Thyroid gland (tissue), 4 donors: ENCODE results near the gene KIT. TPM values are rescaled to one million over a fixed set of nuclear protein-coding genes. Genes with fewer than 3 reads are reported as not detected.
A peak's percentile ranks its signal among the peaks of the same experiment; 100 is the strongest.

Experiments
- DNase-seq, 2 donors: peaks; one replicate each; pipeline ENCODE4 v3.0.0-alpha.2; 2019
- H3K27ac ChIP-seq, 3 donors: fragments of 200-600 bp; sonication (generic); 1 replicate in 2 of 3; 2 replicates in 1 of 3; pipeline ENCODE4 v1.5.1; 2016 to 2019; ENCODE audit warnings: mild to moderate bottlenecking in 1 of 3, moderate library complexity in 1 of 3
- H3K27me3 ChIP-seq: fragments of 200-600 bp; sonication (generic); one replicate; pipeline ENCODE4 v1.5.1; 2019
- H3K36me3 ChIP-seq, 2 donors: fragments of 200-600 bp; sonication (generic); one replicate each; pipeline ENCODE4 v1.5.1; 2016 to 2019
- H3K4me1 ChIP-seq, 2 donors: fragments of 200-600 bp; sonication (generic); one replicate each; pipeline ENCODE4 v1.5.1; 2017 to 2019
- H3K4me3 ChIP-seq, 3 donors: fragments of 200-600 bp; sonication (generic); replicated peaks in 1 of 3; 1 replicate in 2 of 3; 2 replicates in 1 of 3; pipeline ENCODE4 v1.5.1; 2016; ENCODE audit warnings: mild to moderate bottlenecking in 1 of 3
- H3K9me3 ChIP-seq: fragments of 200-600 bp; sonication (generic); one replicate; pipeline ENCODE4 v1.5.1; 2017
- POLR2A ChIP-seq, 2 donors: fragments of 450-650 bp; IDR thresholded peaks; one replicate each; pipeline ENCODE4 v1.6.1; 2017; ENCODE audit warnings: antibody characterized with exemption in 2 of 2, mild to moderate bottlenecking in 2 of 2, moderate library complexity in 1 of 2
- WGBS, 2 donors: methylation state at CpG; one replicate each; pipeline ENCODE4 v1.1.5; 2017; 5-methylcytosine and 5-hydroxymethylcytosine counted together
- intact Hi-C: fragments of 100-400 bp; cut with DNase I; formaldehyde crosslinking; loops from one replicate; pipeline ENCODE4 v1.15.1; 2023
- total RNA-seq, 4 donors: library from RNA; depleted of rRNA; stranded (reverse); fragments of >200 nt; gene quantifications; one replicate each; pipeline ENCODE4 v1.2.3, GENCODE V29; 2016
- TF ChIP-seq, protein P1 (sequence below), 6 experiments: fragments of 200-600 bp in 3 of 6; fragments of 450-650 bp in 3 of 6; sonication (generic) in 3 of 6; IDR thresholded peaks; one replicate each; pipeline ENCODE4 v1.5.1; 2016 to 2019; ENCODE audit warnings: antibody characterized with exemption in 6 of 6, mild to moderate bottlenecking in 2 of 6, inconsistent platforms in 1 of 6, moderate library complexity in 1 of 6

KIT gene
- total RNA-seq, 4 donors from 2014 or later = 44.1 to 67.4 (median 60.9) TPM

DNA sequence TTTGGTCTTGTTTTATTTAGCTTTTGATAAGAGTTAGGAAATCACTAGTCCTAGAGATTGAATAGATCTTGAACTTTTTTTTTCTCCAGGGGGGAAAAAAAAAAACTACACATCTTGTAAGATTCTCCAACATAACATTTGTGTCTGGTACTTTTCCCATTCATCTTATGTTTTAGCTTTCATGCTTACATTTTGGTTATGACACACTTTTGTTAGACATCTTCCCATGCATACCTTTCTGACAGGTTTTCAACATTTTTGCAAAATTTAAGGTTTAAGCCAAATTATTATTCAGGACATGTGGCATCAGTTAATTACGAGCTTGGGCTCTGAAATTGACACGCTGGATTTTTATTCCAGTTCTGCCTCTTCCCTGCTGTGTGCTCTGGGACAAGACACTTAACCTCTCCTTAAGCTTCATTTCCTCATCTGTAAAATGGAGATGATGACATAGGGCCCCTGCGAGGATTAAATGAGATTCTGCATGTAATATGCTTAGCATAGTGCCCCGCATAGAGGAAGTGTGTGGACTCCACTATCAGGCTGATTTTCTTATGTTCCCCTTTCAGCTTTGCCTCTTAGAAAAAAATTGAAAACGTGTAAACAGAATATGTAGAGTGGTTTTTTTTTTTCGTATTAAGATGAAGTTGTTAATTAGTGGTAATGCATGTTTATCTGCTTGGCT, 5.3 kb downstream of the KIT start:
- no peaks in the 10 kb centered on the region for H3K27me3 ChIP-seq
- DNase-seq = no peak
- peaks cover 4 to 51% of the 10 kb centered on the region in 2 donors for H3K4me1 ChIP-seq
- H3K9me3 ChIP-seq = no peaks in the 10 kb centered on the region
- no peaks in the 10 kb centered on the region for H3K36me3 ChIP-seq
- no peak overlapping the region for H3K27ac ChIP-seq
- intact Hi-C loops = no loop called here
- TF ChIP-seq, protein P1, sequence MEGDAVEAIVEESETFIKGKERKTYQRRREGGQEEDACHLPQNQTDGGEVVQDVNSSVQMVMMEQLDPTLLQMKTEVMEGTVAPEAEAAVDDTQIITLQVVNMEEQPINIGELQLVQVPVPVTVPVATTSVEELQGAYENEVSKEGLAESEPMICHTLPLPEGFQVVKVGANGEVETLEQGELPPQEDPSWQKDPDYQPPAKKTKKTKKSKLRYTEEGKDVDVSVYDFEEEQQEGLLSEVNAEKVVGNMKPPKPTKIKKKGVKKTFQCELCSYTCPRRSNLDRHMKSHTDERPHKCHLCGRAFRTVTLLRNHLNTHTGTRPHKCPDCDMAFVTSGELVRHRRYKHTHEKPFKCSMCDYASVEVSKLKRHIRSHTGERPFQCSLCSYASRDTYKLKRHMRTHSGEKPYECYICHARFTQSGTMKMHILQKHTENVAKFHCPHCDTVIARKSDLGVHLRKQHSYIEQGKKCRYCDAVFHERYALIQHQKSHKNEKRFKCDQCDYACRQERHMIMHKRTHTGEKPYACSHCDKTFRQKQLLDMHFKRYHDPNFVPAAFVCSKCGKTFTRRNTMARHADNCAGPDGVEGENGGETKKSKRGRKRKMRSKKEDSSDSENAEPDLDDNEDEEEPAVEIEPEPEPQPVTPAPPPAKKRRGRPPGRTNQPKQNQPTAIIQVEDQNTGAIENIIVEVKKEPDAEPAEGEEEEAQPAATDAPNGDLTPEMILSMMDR (IDR thresholded peaks at IDR 0.05) = no peak
- TF ChIP-seq POLR2A (IDR thresholded peaks at IDR 0.05) = no peak
- H3K4me3 ChIP-seq = no peak overlapping the region
- 82% methylated on average over 6 of the region's 6 CpGs for WGBS, 2 donors

- WGBS, 2 donors = 96 to 97% methylated on average over 6 of the region's 6 CpGs
Measured at GRCh38 chr4:54664400-54664799, 6.6 kb downstream of the KIT start.

DNA sequence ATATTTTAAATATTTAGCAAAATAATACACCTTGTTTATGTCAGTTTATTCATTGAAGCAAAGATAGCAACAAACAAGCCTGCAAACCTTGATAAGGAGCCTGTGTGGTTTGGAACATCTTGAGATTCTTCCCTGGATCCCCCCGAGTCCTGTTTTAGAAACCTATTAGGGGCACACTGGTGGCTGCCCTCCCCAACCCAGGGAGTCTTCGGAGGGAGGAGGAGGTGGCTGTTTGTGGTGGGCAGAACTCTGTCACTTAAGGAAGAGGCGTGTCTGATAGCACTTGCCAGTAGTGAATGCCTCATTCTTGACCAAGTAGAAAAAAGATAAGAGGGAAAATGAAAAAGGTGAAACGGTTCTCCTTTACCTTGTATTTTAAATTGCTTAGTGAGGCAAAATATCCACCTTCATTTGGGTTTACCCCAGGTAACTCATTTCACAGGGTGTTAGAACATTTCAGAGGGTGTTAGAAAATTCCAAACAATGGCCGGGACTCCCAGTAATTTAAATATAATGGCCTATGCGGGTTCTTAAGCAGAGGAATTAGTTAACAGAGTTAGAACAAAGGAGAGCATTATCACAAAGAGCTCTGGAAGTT, 10.4 kb downstream of the KIT start:
- peak in 1 of 2 donors; percentile 23 for DNase-seq
- H3K4me3 ChIP-seq = no peak overlapping the region
- H3K27ac ChIP-seq = peak overlapping the region; percentile 62 to 79 (median 77)
- WGBS, 2 donors = 33 to 35% methylated on average over 6 of the region's 6 CpGs
- no peaks in the 10 kb centered on the region for H3K9me3 ChIP-seq
- H3K36me3 ChIP-seq = no peaks in the 10 kb centered on the region
- intact Hi-C loops = no loop called here
- H3K4me1 ChIP-seq = peaks cover 27 to 42% of the 10 kb centered on the region in 2 donors
- no peaks in the 10 kb centered on the region for H3K27me3 ChIP-seq
- TF ChIP-seq POLR2A (IDR thresholded peaks at IDR 0.05) = peak in 1 of 2 donors; percentile 24
- TF ChIP-seq, protein P1 (IDR thresholded peaks at IDR 0.05) = no peak

More at GRCh38 chr4:54664400-54664799, 6.6 kb downstream of the KIT start:
- no peak overlapping the region for H3K27ac ChIP-seq
- peaks cover 17 to 62% of the 10 kb centered on the region in 2 donors for H3K4me1 ChIP-seq
- no peak overlapping the region for H3K4me3 ChIP-seq
- no peak for DNase-seq
- TF ChIP-seq, protein P1 (IDR thresholded peaks at IDR 0.05) = no peak
- no peaks in the 10 kb centered on the region for H3K9me3 ChIP-seq
- H3K27me3 ChIP-seq = no peaks in the 10 kb centered on the region
- intact Hi-C loops = no loop called here
- H3K36me3 ChIP-seq = no peaks in the 10 kb centered on the region

- intact Hi-C loops = no loop called here
- Histone ChIP-seq H3K9me3 (no peaks in the 10 kb centered on the region), H3K4me1 (peaks cover 27 to 47% of the 10 kb centered on the region in 2 donors), H3K27me3 (no peaks in the 10 kb centered on the region), H3K36me3 (no peaks in the 10 kb centered on the region), H3K4me3 (no peak overlapping the region), H3K27ac (peak overlapping the region in 2 of 3 donors; percentile 77 to 79)
- WGBS, 2 donors = 95 to 100% methylated on average over 1 of the region's 1 CpG
- TF ChIP-seq, protein P1 (IDR thresholded peaks at IDR 0.05) = no peak
- no peak for TF ChIP-seq POLR2A (IDR thresholded peaks at IDR 0.05)
- no peak for DNase-seq
Measured at GRCh38 chr4:54669831-54670230, 12.1 kb downstream of the KIT start.
